MV-4-11 (cell line): ENCODE results near the gene PACSIN2.

Source experiments
- DNase-seq: peaks from one replicate; lab custom pipeline; 2025; lab: John Stamatoyannopoulos, UW

Gene PACSIN2

DNA sequence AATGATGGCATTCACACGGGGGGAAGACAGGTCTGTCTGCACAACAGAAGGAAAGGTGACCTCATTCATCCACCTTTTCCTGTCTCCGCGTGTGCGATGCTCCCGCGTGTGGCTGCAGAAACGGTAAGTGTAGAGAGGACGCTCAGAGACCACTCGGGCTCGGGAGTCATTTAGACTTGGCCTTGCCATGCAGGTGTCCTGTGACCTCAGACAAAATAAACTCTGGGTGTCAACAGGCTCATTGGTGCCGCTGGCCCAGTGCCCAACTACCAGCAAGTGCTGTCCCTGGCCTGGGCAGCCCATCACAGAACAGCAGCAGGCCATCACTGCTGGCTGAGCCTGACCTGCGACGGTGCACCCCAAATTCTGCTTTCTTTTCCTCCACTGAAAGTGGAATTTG, 109.7 kb downstream of the PACSIN2 start:
- no peak for DNase-seq

DNA sequence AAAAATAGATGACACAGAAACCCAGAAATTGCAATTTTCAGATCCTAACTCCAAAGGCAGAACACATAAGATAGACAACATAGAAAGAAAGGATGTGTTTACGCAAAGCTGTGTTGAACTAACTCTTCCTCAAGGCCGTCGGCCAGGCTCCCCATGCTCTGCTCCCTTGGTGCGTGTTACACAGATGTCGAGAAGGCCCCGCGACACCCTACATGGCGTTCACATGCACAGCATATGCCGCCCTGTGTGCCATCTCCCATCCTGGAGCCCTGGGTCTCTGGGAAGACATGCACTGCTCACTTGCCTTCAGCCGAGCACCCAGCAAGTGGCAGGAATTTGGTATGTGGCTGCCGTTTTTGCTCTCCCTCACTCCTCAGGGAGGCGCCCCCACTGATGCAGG, 110.9 kb downstream of the PACSIN2 start:
- no peak for DNase-seq

DNA sequence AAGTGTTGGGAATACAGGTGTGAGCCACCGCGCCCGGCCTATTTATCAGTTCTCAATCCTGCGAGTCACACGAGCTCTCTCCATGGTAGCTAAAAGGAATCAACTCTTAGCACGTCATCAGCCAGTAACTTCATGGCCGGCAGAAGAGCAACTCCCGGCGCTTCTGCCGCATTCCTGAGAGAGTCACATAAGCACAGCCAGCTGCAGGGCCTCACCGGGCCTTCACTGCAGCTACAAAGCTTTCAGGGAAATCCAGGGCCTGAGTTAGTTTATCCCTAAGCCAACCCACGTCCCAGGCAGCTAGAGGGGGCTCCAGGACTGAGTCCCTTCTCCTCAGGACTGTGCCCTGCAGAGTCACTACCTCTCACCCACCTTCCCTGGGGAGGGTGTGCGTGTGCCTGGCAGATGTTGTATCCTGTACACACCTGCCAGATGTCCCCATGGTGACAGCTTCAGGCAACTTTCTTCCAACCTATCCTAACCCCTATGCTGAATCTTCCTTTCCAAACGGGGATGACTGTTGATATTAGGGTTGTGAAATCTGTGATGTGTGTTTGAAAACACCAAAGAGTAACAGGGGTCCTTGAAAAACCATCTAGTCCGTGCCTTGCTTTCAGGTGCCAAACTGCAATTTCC, 112.0 kb downstream of the PACSIN2 start:
- no peak for DNase-seq

DNA sequence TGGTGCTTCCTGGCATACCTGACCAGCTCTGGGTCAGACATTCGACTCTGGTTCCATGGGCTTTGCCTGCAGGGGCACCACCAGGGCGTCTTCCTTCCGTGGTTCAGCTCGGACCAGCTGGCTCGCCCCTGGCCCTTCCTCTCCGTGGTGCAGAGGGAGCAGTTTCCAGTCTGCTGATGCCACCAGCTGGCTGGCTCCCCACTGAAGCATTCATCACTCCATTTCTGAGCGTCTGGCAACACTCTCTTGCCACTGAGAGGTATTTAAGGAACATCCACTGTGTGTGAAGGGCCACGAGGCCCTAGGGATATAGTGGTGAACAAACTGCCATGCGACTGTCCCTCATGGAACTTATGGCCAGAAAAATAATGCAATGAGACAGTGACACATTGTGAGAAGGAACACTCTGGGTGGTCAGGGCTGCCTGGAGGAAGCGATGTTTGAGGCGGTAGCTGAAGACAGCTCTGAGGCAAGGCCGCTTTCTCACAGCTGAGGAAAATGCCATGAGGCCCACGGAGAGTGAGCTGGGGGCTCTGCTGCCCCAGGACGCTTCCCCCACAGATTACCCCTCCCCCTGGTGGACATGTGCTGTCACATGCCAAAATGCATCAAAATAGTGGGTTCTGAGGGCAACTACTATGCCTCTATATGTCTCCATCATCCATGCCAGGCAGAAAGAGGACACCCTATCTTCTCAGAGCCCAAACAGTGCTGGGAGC, 113.0 kb downstream of the PACSIN2 start:
- DNase-seq: peak; percentile 40

DNA sequence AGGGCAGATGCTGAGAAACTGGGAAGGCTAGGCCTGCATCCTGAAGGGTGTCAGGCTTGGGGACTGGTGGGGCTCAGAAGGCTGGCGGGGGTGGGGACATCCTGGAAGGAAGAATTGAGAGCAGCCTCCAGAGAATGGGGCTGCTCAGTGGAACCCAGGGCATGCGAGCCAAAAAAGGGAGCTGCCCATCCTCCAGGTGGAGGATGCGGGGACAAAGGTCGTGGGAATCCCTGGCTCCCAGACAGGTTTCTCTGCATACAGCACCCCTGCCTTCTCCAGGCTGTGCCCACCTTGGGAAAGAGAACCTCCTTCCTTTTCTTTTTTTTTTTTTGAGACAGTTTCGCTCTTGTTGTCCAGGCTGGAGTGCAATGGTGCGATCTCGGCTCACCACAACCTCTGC, 117.0 kb downstream of the PACSIN2 start:
- no peak for DNase-seq

DNA sequence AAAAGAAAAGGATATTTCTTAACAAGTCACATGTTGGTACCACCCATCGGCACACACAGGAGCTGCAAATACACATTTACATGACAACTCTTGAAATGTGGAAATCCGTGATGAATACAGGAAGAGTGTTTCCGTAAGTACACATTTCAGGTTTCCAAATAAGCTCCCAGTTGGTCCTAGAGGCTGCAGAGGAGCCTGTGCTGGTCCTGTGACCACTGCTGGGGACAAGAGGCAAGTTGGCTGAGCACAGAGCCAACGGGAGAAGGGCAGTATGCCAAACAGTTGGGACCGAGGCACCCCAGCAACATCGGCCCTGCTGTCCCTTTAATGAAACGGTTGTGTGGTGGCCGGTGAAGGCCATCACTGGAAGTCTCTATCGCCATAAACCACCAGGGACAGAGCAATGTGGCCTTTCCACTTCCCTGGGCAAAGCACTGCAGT, 119.4 kb downstream of the PACSIN2 start:
- no peak for DNase-seq

DNA sequence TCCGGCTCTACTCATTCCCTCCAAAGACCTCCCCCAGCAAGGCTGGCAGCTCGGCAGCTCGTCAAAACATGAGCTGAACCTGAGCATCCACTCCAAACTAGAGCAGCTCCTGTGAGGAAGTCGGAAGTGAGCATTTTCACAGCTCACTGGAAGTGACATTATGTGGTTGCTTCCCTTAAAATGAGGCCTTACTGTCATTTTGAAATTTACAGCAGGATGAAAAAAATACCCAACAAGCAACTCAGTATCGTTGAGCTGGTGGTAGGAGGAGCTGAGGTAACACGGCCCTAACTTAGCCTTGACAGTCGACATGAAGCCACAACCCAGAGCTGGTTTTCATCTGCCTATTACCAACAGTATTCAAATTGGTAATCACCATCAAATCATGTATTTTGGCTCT, 119.9 kb downstream of the PACSIN2 start:
- DNase-seq: peak; percentile 95

DNA sequence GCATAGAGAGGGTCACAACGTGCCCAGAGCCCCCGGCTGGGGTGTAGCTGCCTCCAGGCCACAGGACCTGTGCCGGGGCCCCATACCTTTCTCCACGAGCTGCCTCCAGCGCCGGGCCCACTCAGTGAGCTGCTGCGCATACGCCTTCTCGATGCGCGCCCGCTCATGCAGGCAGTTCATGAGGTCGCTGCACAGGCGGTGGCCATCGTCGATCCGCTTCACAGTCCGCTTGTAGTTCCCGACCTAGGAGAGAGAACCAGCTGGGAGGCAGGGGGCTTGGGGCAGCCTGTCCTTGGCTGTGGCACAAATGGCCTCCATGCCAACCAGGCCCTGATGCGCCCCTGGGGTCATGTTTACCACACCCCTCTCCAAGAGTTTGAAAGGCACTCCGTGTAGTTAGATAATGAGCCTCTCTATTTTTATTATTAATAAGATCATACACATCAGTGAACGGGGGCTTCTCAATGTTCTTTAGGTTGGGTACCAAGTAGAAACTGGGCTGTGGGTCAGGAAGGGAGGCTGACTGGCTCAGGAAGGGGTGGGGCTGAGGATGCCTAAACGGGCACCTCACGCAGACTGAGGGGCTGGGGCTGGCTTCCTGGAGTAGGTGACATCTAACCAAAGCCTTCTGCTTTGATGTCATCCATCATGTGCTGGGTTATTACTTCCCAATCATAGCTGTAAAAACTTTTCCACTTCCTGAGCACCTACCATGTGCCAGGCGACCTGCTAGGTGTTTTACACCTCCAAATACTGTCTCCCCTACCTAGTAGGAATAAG, 121.4 kb downstream of the PACSIN2 start:
- no peak for DNase-seq

DNA sequence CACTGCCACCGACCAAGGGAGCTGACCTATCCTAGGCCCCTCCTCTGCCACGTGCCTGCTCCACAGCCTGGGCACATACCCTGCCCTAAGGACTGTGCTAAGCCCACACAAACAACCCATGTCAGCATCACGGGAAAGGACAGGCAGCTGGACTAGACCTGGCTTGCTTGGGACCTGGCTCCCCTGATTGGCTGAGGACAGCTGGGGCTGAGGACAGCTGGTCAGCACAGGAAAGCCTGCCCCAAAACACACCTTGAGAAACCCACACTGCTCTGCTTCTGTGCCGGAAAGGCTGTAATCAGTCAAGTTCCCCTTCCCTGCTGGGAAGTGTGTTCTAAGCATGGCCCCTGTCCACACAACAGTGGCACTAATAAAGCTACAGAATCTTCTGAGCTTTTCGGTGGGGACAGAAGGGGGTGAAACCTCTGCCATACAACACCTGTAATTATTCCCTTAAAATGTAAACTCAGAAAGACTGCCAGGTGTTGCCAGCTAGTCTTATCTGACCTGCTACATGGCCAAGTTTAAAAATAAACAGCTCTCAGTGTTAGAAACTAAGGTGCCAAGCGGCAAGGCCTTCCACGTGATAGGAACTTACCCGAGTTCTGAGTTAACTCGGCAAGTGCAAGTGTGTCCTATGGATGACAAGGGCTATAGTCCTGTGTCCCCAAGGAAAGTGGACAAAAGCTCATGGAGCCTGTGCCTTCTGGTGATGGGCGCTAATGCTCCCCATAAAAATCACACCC, 122.2 kb downstream of the PACSIN2 start:
- peak; percentile 9 for DNase-seq

DNA sequence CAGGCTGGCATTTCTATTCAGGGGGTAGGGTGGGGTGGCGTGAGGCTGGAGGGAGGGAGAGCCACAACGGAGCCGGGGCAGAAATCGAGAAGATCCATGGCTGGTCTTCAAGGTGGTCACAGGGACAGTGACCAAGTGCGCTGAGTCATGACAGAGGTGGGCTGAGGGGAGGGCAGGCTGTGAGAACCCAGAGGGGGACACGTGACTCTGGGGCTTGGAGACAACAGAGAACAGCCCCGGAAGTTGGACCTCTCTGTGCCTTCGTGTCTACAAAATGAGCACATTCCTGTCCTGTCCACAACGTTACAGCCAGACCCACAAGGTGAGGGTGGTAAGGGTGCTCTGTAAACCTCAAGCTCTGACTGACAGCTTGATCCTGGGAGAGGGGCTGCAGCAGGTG, 122.8 kb downstream of the PACSIN2 start:
- no peak for DNase-seq

DNA sequence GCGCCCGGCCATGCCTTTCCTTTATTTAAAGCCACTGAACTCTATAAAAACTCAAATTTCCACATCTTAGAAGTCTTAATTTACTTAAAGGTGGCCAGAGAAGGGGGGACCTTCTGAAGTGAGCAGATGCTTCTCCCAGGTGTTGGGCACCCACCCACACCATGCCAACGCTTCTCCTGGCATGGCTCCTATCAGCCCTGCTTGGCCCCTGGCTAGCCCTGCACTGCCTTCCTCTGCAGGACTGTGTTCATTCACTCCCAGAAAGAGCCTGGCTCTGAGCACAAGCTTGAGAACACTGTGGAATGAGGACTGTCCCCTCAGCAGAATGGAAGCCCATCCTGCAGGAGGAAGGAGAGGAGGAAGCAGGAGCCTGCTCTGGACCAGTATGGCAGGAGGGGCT, 123.3 kb downstream of the PACSIN2 start:
- DNase-seq: no peak

DNA sequence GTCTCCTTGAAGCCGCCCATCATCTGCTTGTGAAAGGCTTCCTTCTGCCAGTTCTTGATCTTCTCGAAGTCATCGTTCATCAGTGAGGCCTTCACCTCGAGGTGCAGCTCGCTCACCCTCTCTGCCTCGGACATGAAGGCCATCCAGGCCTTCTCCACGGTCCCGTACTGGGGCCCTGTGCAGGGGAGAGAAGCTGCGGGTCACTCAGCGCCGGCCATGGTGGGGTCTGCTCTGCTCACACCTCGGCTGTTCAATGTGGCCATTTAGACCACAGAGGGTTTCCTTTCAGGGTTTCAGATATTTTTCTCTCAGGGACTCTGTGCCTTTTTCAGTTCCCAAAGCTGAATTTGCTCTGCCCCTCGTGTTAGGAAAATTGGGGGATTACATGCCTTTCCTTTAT, 123.9 kb downstream of the PACSIN2 start:
- DNase-seq: no peak

DNA sequence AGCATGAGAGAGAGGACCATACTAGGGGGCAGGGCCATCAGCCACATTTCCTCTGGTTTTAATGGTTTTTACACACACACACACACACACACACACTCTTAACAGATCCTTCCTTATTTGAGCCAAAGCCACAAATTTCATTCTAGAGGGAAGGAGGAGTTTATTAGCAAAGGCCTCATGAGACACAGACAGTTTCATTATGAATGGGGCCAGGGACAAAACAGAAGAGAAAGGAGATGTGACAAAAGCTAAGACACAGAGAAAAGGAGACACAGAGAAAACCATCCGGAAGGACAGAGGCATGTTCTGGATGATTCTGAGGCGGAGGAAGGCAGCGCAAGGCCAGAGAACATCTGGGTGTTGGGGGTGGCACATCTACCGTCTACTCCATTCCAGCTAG, 125.6 kb downstream of the PACSIN2 start:
- peak; percentile 99 for DNase-seq

DNA sequence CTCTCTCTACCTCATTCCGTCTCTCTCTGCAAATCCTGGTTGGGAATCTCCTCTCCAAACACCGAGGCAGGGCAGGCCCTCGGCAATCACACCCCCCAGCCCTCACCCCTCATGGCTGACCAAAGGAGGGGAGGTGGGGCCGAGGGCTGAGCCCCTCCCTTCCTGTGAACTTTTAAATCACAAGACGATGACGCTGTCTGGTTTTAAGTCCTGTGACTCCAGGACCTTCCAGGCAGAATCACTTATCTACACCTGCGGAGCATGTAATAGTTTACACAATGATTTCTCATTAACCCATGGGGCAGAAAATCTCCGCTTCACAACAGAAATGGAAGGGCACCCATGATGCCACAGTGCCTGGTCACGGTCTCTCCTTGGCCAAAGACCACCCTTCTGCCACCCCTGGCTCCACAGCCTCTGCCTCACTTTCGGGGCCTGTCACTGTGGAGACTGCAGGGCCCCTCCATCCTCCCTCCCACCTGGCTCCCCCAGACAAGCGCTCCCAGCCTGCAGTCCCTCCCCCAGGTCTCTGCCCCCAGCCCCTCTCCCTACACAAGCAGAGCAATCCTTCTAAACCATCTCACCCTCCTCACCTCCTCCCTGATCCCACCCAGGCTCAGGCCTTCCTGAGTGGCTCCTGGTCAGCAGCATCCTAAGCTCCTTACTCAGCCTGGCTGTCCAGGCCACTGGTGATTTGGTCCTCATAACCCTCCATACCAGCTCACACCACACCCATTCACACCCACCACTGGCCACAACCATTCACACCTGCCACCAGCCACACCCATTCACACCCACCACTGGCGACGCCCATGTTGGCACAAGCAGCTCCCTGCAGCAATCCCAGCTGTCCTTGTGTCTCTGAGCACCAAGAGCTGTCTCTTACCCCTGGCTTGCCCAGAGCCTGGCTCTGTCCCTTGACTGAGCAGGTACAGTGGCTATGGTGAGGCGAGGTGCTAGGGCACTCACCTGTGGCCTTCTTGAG, 127.1 kb downstream of the PACSIN2 start:
- DNase-seq: no peak

DNA sequence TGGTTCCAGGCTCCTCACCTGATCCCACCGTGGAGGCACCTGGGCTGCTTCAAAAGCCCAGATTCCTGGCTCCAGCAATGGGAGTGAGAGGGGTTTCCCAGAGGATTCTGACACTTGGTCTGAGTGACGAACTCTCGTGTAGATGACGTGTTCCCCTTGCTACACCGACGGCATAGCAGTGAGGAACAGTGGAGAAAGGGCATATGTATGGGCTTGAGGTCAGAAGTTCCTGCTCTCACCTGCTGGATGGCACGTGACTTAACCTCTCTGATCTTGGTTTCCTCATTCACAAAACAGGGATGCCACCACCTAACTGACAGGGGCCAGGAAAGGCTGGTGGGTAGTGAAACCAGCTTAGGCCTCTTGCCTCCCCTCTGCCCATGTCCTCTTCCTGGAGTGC, 127.8 kb downstream of the PACSIN2 start:
- no peak for DNase-seq

DNA sequence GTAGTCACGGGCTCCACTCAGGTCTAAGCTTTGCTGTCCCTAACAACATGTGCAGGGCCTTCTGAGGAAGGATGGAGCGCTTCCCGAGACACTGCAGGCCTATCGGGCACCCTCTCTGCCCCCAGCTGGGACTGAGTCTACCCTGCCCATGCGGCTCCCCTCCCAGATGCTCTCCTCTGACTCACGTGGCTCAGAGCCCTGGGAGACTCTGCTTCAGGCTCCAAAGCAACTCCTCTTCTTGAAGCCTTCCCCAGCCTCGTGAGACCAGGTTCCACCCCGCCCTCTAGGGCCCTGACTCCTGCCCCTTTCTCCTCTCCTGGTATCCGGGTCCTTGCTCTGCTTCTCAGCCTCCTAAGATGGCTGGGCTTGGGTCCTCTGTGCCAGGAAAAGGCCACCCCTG, 129.5 kb downstream of the PACSIN2 start:
- DNase-seq: no peak

DNA sequence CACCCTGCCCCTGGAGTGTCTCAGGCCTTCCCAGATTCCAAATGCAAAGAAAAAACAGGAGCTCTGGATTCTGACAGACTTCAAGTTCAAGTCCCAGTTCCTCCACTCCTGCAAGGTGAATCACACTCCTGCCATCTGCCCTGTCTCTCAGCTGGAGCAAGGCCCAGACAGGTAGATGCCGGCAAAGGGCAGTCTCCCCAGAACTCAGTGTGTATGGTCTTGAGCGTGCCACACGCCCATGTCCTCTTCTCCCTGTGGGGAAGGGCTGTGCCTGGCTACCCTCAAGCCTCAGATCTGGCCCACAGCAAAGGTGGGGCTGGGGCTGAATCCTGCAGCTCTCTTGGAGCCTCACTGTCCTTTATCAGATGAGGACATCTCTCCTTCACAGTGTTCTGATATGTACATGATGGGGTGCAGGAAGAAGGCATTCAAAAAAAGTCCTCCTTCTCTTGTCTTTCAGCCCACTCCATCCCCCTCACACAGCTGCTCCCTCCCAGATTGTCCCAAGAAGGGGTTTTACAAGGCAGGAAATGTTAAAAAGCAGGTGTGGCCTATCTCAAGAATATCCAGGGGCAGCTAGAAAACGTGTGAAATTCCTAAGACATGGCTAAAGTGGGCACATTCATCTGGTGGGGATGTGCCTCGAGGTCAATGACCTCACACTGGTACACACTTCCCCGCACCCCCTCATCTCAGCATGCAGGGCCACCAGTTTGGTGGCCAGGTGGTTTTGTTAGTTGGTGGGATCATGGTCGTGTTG, 130.2 kb downstream of the PACSIN2 start:
- no peak for DNase-seq

DNA sequence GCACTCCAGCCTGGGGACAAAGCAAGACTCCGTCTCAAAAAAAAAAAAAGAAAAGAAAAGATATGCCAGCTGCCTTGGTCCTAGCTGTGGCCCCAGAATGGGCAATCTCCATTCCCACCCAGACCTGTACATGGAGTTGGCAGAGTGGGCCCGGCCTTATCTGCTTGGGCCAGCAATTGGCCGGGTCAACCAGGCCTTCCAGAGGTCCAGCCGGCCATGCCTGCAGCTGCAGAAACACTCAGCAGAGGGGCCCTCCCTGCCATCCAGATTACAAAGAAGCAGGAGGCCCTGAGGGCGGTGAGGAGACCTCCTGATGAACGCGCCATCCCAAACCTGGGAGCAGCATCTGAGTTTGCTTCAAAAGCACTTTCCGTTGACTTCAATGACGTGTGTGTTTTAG, 131.0 kb downstream of the PACSIN2 start:
- DNase-seq: no peak

DNA sequence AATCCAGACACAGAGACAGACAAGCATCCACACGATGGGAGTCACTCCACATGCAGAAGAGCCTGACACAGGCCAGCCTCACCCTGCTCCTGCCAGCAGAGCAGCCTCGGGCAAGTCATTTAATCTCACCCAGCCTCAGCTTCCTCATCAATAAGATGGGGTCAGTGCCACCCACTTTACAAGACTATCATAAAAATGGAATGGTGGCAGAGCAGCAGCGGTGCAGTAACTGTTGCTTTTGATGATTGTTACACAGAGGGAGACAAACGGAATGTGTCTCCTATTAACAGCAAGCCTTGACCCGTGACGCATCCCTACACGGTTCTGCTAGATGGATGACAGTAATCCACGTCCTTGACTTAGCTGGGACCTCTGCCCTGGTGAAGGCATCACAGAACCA, 131.8 kb downstream of the PACSIN2 start:
- DNase-seq: no peak

DNA sequence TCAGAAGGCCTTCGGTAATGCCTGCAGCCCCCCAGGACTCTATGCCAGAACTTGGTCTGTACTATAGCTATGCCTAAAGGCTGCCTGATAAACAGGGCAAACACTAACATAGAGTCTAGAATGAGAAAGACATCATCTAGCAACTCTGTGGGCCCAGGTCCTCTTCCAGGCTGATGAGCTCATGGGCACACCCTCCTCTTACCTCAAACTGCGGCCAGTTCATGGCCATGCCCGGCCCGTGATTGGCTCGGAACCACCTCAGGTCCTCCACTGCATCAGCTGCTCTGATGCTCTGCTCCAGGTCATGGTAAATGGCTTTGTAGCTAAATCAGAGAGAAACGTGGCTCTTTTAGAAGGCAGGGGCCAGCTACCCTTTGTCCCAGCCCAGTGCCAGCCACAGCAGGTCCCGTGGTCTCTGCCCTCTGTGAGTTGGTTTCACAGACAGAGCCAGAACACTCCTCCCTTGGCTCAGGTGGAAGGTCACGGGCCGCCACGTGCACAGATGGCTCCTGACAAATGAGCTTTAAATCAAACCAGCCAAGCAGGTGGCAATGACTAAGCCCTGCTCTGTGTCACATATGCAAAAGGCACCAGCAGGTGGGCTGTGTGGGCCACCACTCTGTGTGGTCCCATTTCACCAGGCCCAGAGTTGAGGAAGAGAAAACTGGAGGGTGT, 132.8 kb downstream of the PACSIN2 start:
- no peak for DNase-seq
